Measurements from ENCODE around the gene ZC3H18. TPM values are rescaled to one million over a fixed set of nuclear protein-coding genes. Genes with fewer than 3 reads are reported as not detected.

ZC3H18 gene
- total and polyA plus RNA-seq, 2 experiments from 2014 or later: 30.0 to 40.7 TPM

DNA sequence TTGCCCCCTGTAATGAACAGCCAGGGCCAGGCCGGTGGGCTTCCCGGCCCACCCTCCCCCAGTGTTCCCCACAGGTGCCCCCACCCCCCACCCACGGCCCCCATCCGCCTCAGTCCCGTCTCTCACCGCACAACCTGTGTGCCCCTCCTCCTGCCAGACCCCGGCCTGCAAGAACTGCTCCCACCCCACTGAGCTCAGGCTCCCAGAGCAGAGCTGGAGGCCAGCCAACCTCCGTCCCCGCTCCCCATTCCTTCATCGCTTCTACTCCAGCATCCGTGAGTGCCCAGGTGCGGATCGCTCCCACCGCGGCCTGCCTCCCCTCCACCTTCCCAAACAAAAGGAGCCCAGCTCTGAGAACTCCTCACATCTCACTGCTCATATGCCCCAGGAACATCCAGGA lies 88.5 kb downstream of the ZC3H18 start:
- no peak overlapping the region for H3K4me3 ChIP-seq
- H3F3A ChIP-seq (replicated peaks; ENCODE audit: low read depth): 0 out of 2 replicates have a peak, but pooled peaks cover 9% of the 10 kb centered on the region
- Mint-ChIP-seq H3K4me3 (no peak overlapping the region; the same call in 2 of the 3 replicates), H3K27ac (peak overlapping the region; percentile 62; the same call in 1 of the 2 replicates), H3K4me1 (peaks cover 9% of the 10 kb centered on the region; the same call in 2 of the 3 replicates), H3K36me3 (ENCODE audit: low read depth) (peaks cover 14% of the 10 kb centered on the region; the same call in 2 of the 3 replicates), H3K9me3 (no peaks in the 10 kb centered on the region), H3K27me3 (ENCODE audit: insufficient read depth, low read depth, poor library complexity) (peaks cover 11% of the 10 kb centered on the region)
- no peak overlapping the region for H3K4me2 ChIP-seq
- H3K4me1 ChIP-seq (ENCODE audit: insufficient read depth): peaks cover 15% of the 10 kb centered on the region
- no peaks in the 10 kb centered on the region for H3K27me3 ChIP-seq (ENCODE audit: insufficient read depth)
- no peak for ATAC-seq
- H4K20me1 ChIP-seq (replicated peaks; ENCODE audit: insufficient read depth): peaks cover 35% of the 10 kb centered on the region
- peaks cover 47% of the 10 kb centered on the region for H3K79me2 ChIP-seq (replicated peaks; ENCODE audit: insufficient read depth)
- H2AFZ ChIP-seq: no peak overlapping the region
- peaks cover 7% of the 10 kb centered on the region for H3K36me3 ChIP-seq (ENCODE audit: insufficient read depth)
- no peak overlapping the region for H3K27ac ChIP-seq (ENCODE audit: low read depth)
- DNase-seq (ENCODE audit: low spot score): no peak
- TF ChIP-seq POLR2AphosphoS5 (IDR thresholded peaks at IDR 0.05; ENCODE audit: low read depth): no peak
- TF ChIP-seq EZH2phosphoT487 (IDR thresholded peaks at IDR 0.05; ENCODE audit: unreplicated experiment): no peak
- TF ChIP-seq, protein P1, sequence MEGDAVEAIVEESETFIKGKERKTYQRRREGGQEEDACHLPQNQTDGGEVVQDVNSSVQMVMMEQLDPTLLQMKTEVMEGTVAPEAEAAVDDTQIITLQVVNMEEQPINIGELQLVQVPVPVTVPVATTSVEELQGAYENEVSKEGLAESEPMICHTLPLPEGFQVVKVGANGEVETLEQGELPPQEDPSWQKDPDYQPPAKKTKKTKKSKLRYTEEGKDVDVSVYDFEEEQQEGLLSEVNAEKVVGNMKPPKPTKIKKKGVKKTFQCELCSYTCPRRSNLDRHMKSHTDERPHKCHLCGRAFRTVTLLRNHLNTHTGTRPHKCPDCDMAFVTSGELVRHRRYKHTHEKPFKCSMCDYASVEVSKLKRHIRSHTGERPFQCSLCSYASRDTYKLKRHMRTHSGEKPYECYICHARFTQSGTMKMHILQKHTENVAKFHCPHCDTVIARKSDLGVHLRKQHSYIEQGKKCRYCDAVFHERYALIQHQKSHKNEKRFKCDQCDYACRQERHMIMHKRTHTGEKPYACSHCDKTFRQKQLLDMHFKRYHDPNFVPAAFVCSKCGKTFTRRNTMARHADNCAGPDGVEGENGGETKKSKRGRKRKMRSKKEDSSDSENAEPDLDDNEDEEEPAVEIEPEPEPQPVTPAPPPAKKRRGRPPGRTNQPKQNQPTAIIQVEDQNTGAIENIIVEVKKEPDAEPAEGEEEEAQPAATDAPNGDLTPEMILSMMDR (conservative IDR thresholded peaks at IDR 0.05; ENCODE audit: low read depth in 2 of 2): no peak
- no peak for TF ChIP-seq ZNF331 (CRISPR knock-in tag; IDR thresholded peaks at IDR 0.05; ENCODE audit: low read depth)
- H3K9me2 ChIP-seq (ENCODE audit: insufficient read depth): no peaks in the 10 kb centered on the region

DNA sequence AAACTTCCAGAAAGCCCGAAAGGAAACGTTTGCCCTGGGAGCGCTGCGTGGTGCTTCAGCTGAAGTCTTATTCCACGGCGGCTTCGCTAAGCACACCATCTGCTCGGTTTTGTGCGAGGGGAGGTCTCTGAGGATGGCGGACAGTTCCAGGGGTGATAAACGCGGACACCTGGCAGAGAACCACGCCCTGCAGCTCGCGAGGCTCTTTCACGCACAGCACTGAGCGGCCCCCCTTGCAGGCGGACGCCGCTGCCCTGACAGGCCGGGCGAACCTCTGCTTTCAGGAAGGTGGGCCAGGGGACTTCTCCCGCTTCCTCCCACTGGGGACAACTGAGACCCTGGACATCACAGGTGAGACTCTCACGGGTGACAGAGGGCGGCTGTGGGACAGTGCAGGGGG lies 89.0 kb downstream of the ZC3H18 start:
- Histone ChIP-seq H3K27ac (ENCODE audit: low read depth) (no peak overlapping the region), H3K79me2 (replicated peaks; ENCODE audit: insufficient read depth) (peaks cover 52% of the 10 kb centered on the region), H2AFZ (no peak overlapping the region), H3K4me1 (ENCODE audit: insufficient read depth) (peaks cover 16% of the 10 kb centered on the region), H3K27me3 (ENCODE audit: insufficient read depth) (no peaks in the 10 kb centered on the region), H3F3A (replicated peaks; ENCODE audit: low read depth) (0 out of 2 replicates have a peak, but pooled peaks cover 9% of the 10 kb centered on the region), H3K4me3 (no peak overlapping the region), H3K36me3 (ENCODE audit: insufficient read depth) (peaks cover 7% of the 10 kb centered on the region), H3K4me2 (no peak overlapping the region), H3K9me2 (ENCODE audit: insufficient read depth) (no peaks in the 10 kb centered on the region), H4K20me1 (replicated peaks; ENCODE audit: insufficient read depth) (peaks cover 35% of the 10 kb centered on the region)
- Mint-ChIP-seq H3K27ac (peak overlapping the region; percentile 62; the same call in 1 of the 2 replicates), H3K4me3 (no peak overlapping the region), H3K9me3 (no peaks in the 10 kb centered on the region), H3K36me3 (ENCODE audit: low read depth) (peaks cover 14% of the 10 kb centered on the region; the same call in 2 of the 3 replicates), H3K27me3 (ENCODE audit: insufficient read depth, low read depth, poor library complexity) (peaks cover 13% of the 10 kb centered on the region), H3K4me1 (peaks cover 12% of the 10 kb centered on the region; the same call in 2 of the 3 replicates)
- no peak for DNase-seq (ENCODE audit: low spot score)
- TF ChIP-seq JUNB (IDR thresholded peaks at IDR 0.05; ENCODE audit: unreplicated experiment): no peak
- ATAC-seq: no peak

DNA sequence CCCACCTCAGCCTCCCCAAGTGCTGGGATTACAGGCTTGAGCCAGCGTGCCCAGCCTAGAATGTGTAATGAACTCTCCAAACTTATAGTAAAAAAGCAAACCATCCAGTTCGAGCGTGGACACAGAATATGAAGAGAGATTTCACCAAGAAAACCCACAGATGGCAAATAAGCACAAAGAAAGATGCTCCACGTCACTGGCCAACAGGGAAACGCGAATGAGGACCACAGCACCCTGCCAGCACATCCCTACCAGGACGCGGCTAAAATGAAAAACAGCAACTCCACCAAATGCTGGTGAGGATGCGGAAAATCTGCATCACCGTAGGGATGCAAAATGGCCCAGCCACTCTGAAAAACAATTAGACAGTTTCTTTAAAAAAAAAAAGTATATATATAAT lies 91.3 kb downstream of the ZC3H18 start:
- H3K4me2 ChIP-seq: peak overlapping the region; percentile 97
- H2AFZ ChIP-seq: no peak overlapping the region
- peaks cover 18% of the 10 kb centered on the region for H3K4me1 ChIP-seq (ENCODE audit: insufficient read depth)
- no peak for ATAC-seq
- no peaks in the 10 kb centered on the region for H3K27me3 ChIP-seq (ENCODE audit: insufficient read depth)
- 0 out of 2 replicates have a peak, but pooled peaks cover 12% of the 10 kb centered on the region for H3F3A ChIP-seq (replicated peaks; ENCODE audit: low read depth)
- H3K27me3 Mint-ChIP-seq (ENCODE audit: insufficient read depth, low read depth, poor library complexity): peaks cover 13% of the 10 kb centered on the region
- H4K20me1 ChIP-seq (replicated peaks; ENCODE audit: insufficient read depth): peaks cover 35% of the 10 kb centered on the region
- H3K36me3 ChIP-seq (ENCODE audit: insufficient read depth): peaks cover 7% of the 10 kb centered on the region; the same call in 1 of the 2 replicates
- no peak for DNase-seq (ENCODE audit: low spot score)
- peak overlapping the region; percentile 49 for H3K4me3 Mint-ChIP-seq
- H3K4me3 ChIP-seq: peak overlapping the region; percentile 90
- H3K9me3 Mint-ChIP-seq: no peaks in the 10 kb centered on the region
- H3K27ac Mint-ChIP-seq: no peak overlapping the region
- peaks cover 6% of the 10 kb centered on the region; the same call in 1 of the 3 replicates for H3K36me3 Mint-ChIP-seq (ENCODE audit: low read depth)
- H3K4me1 Mint-ChIP-seq: peaks cover 15% of the 10 kb centered on the region; the same call in 2 of the 3 replicates
- peaks cover 65% of the 10 kb centered on the region for H3K79me2 ChIP-seq (replicated peaks; ENCODE audit: insufficient read depth)
- no peaks in the 10 kb centered on the region for H3K9me2 ChIP-seq (ENCODE audit: insufficient read depth)
- H3K27ac ChIP-seq (ENCODE audit: low read depth): no peak overlapping the region
- TF ChIP-seq, protein P1 (conservative IDR thresholded peaks at IDR 0.05; ENCODE audit: low read depth in 2 of 2): no peak
